H1 (cell line): ENCODE measurements around the gene TMEM14B. TPM values are rescaled to one million over a fixed set of nuclear protein-coding genes. Genes with fewer than 3 reads are reported as not detected.
A peak's percentile ranks its signal among the peaks of the same experiment; 100 is the strongest.

ENCODE experiments used
- CTCF ChIA-PET: fragments of 300-600 bp; sonication (Branson Sonifier 250); formaldehyde crosslinking; loops from one replicate; lab custom pipeline; 2021; ENCODE audit not compliant: partially characterized antibody; lab: Charles Lee
- POLR2A ChIA-PET: fragments of 300-600 bp; sonication (Branson Sonifier 250); formaldehyde crosslinking; loops from one replicate; lab custom pipeline; 2021; ENCODE audit warnings: inconsistent platforms; ENCODE audit not compliant: partially characterized antibody; lab: Charles Lee
- DNase-seq, 2 experiments: peaks; one replicate each; pipeline versions ENCODE4 v3.0.0 to v3.0.0-alpha.2; 2010 to 2022; ENCODE audit warnings: low spot score in 2 of 2, low read depth in 1 of 2, mixed read lengths in 1 of 2
- FAIRE-seq: peaks from 2 replicates; lab custom pipeline; 2011; peaks lifted over from hg19 to GRCh38; lab: Jason Lieb, UNC
- H2AFZ ChIP-seq: 2 replicates; pipeline ENCODE4 v1.8.1; 2012; ENCODE audit warnings: low read length, inconsistent platforms
- H2AK5ac ChIP-seq: 2 replicates; pipeline ENCODE4 v1.6.1; 2013; ENCODE audit warnings: low read depth, low read length
- H2BK120ac ChIP-seq: replicated peaks from 2 replicates; pipeline ENCODE3; 2013; ENCODE audit warnings: low read depth, low read length, inconsistent platforms
- H2BK12ac ChIP-seq: 2 replicates; pipeline ENCODE4 v1.6.1; 2013; ENCODE audit warnings: low read depth, low read length
- H2BK15ac ChIP-seq: 2 replicates; pipeline ENCODE4 v1.6.1; 2013; ENCODE audit warnings: low read length
- H2BK20ac ChIP-seq: 2 replicates; pipeline ENCODE4 v1.6.1; 2013; ENCODE audit warnings: low read length
- H2BK5ac ChIP-seq: 2 replicates; pipeline ENCODE4 v1.6.1; 2013; ENCODE audit warnings: low read depth, low read length
- H3K14ac ChIP-seq: 2 replicates; pipeline ENCODE4 v1.6.1; 2013; ENCODE audit warnings: inconsistent platforms; ENCODE audit not compliant: insufficient read length
- H3K18ac ChIP-seq: 2 replicates; pipeline ENCODE4 v1.6.1; 2013; ENCODE audit warnings: low read length; ENCODE audit errors: extremely low read depth
- H3K23ac ChIP-seq: 2 replicates; pipeline ENCODE4 v1.6.1; 2013; ENCODE audit warnings: inconsistent platforms; ENCODE audit not compliant: insufficient read length
- H3K23me2 ChIP-seq: 2 replicates; pipeline ENCODE4 v1.6.1; 2013; ENCODE audit warnings: low read depth, low read length
- H3K27ac ChIP-seq: 2 replicates; pipeline ENCODE4 v1.6.1; 2011; ENCODE audit warnings: low read depth, low read length, inconsistent platforms
- H3K27me3 ChIP-seq, 4 experiments: replicated peaks in 1 of 4; 1 replicate in 1 of 4; 2 replicates in 3 of 4; pipeline versions ENCODE4 v1.6.1 to v1.8.1; 2011 to 2013; ENCODE audit warnings: low read length in 3 of 4, mild to moderate bottlenecking in 3 of 4, inconsistent platforms in 2 of 4, mixed read lengths in 2 of 4, moderate library complexity in 1 of 4; ENCODE audit not compliant: control insufficient read depth in 3 of 4, insufficient read depth in 3 of 4; ENCODE audit errors: extremely low read depth in 1 of 4
- H3K36me3 ChIP-seq, 4 experiments: 2 replicates each; pipeline versions ENCODE4 v1.6.1 to v1.8.1; 2011 to 2013; ENCODE audit warnings: mild to moderate bottlenecking in 4 of 4, low read length in 3 of 4, moderate library complexity in 2 of 4, control low read depth in 1 of 4, inconsistent platforms in 1 of 4; ENCODE audit not compliant: insufficient read depth in 4 of 4, control insufficient read depth in 2 of 4
- H3K4ac ChIP-seq: replicated peaks from 2 replicates; pipeline ENCODE3; 2013; ENCODE audit warnings: low read length, low read depth, mixed read lengths, inconsistent platforms; ENCODE audit not compliant: insufficient read length
- H3K4me1 ChIP-seq, 4 experiments: replicated peaks in 1 of 4; 1 replicate in 1 of 4; 2 replicates in 3 of 4; pipeline versions ENCODE4 v1.6.1 to v1.8.1; 2011 to 2013; ENCODE audit warnings: low read length in 3 of 4, inconsistent platforms in 2 of 4, mixed read lengths in 1 of 4; ENCODE audit not compliant: insufficient read depth in 4 of 4, control insufficient read depth in 3 of 4
- H3K4me2 ChIP-seq, 2 experiments: 2 replicates each; pipeline versions ENCODE4 v1.6.1 to v1.8.1; 2011 to 2013; ENCODE audit warnings: low read depth in 2 of 2, low read length in 2 of 2, control low read depth in 1 of 2, inconsistent platforms in 1 of 2, mild to moderate bottlenecking in 1 of 2; ENCODE audit not compliant: insufficient read depth in 1 of 2
- H3K4me3 ChIP-seq, 4 experiments: fragments of 200-600, 300-600 bp in 1 of 4; sonication (generic), shearing (Covaris generic), sonication (Bioruptor Twin) in 1 of 4; 2 replicates each; pipeline versions ENCODE4 v1.5.1 to v1.8.1; 2011 to 2016; ENCODE audit warnings: low read length in 4 of 4, low read depth in 3 of 4, control low read depth in 2 of 4, inconsistent platforms in 2 of 4, mild to moderate bottlenecking in 2 of 4, mixed read lengths in 1 of 4, moderate library complexity in 1 of 4; ENCODE audit not compliant: insufficient read depth in 2 of 4; ENCODE audit errors: extremely low read depth in 1 of 4
- H3K56ac ChIP-seq: replicated peaks from 2 replicates; pipeline ENCODE3; 2013; ENCODE audit warnings: low read depth, mild to moderate bottlenecking, mixed read lengths, low read length, inconsistent platforms; ENCODE audit not compliant: insufficient read length
- H3K79me1 ChIP-seq: 2 replicates; pipeline ENCODE4 v1.6.1; 2013; ENCODE audit warnings: low read depth, low read length, control low read depth
- H3K79me2 ChIP-seq, 2 experiments: 2 replicates each; pipeline versions ENCODE4 v1.6.1 to v1.8.1; 2012 to 2013; ENCODE audit warnings: low read length in 2 of 2, mild to moderate bottlenecking in 2 of 2, inconsistent platforms in 1 of 2; ENCODE audit not compliant: insufficient read depth in 2 of 2, control insufficient read depth in 1 of 2
- H3K9ac ChIP-seq, 4 experiments: replicated peaks in 1 of 4; 1 replicate in 1 of 4; 2 replicates in 3 of 4; pipeline versions ENCODE4 v1.6.1 to v1.8.1; 2011 to 2013; ENCODE audit warnings: low read depth in 3 of 4, low read length in 3 of 4, control low read depth in 2 of 4, mild to moderate bottlenecking in 2 of 4, moderate library complexity in 2 of 4, inconsistent platforms in 1 of 4; ENCODE audit errors: extremely low read depth in 1 of 4
- H3K9me3 ChIP-seq, 2 experiments: 2 replicates each; pipeline versions ENCODE4 v1.6.1 to v1.8.1; 2012 to 2013; ENCODE audit warnings: mild to moderate bottlenecking in 2 of 2, moderate library complexity in 2 of 2, control low read depth in 1 of 2, inconsistent platforms in 1 of 2, low read depth in 1 of 2, low read length in 1 of 2, mixed read lengths in 1 of 2; ENCODE audit not compliant: insufficient read depth in 2 of 2
- H4K20me1 ChIP-seq, 2 experiments: replicated peaks in 1 of 2; 2 replicates each; pipeline versions ENCODE3 to v1.8.1; 2011 to 2013; ENCODE audit warnings: inconsistent platforms in 2 of 2, low read length in 2 of 2, mild to moderate bottlenecking in 1 of 2; ENCODE audit not compliant: insufficient read depth in 2 of 2, control insufficient read depth in 1 of 2
- H4K5ac ChIP-seq: 2 replicates; pipeline ENCODE4 v1.6.1; 2013; ENCODE audit warnings: low read length, low read depth, mixed read lengths, inconsistent platforms; ENCODE audit not compliant: insufficient read length
- H4K8ac ChIP-seq: 2 replicates; pipeline ENCODE4 v1.8.0; 2013; ENCODE audit warnings: mild to moderate bottlenecking, moderate library complexity, low read length, inconsistent platforms; ENCODE audit not compliant: insufficient read depth; ENCODE audit errors: extremely low read depth
- H4K91ac ChIP-seq: replicated peaks from 2 replicates; pipeline ENCODE3; 2013; ENCODE audit warnings: low read length, mixed read lengths, inconsistent platforms; ENCODE audit not compliant: insufficient read length
- POLR2A ChIP-seq, 2 experiments: IDR thresholded peaks; 1 replicate in 1 of 2; 2 replicates in 1 of 2; pipeline ENCODE4 v1.6.1; 2011; ENCODE audit warnings: low read depth in 2 of 2, low read length in 2 of 2, mild to moderate bottlenecking in 2 of 2; ENCODE audit errors: control extremely low read depth in 1 of 2
- RAD21 ChIP-seq, 2 experiments: IDR thresholded peaks in 1 of 2; conservative IDR thresholded peaks in 1 of 2; 2 replicates each; pipeline ENCODE4 v1.6.1; 2011; ENCODE audit warnings: low read depth in 2 of 2, low read length in 2 of 2, improper control_type of control experiment in 1 of 2, inconsistent platforms in 1 of 2, mild to moderate bottlenecking in 1 of 2, moderate library complexity in 1 of 2
- TEAD4 ChIP-seq: IDR thresholded peaks from 2 replicates; pipeline ENCODE4 v1.6.1; 2012; ENCODE audit warnings: low read depth, low read length, inconsistent platforms, mixed read lengths
- WGBS, 2 experiments: shearing (Covaris generic) in 1 of 2; methylation state at CpG; one replicate each; pipeline versions ENCODE4 v1.1.6 to v1.1.7; 2013 to 2015; ENCODE audit warnings: low lambda C conversion rate in 2 of 2, mixed read lengths in 2 of 2, inconsistent platforms in 1 of 2, low coverage in 1 of 2, missing lambda C conversion rate in 1 of 2; ENCODE audit not compliant: insufficient replicate concordance in 2 of 2, insufficient coverage in 1 of 2, insufficient read length in 1 of 2; ENCODE audit errors: extremely low coverage in 1 of 2, missing lambda C conversion rate in 1 of 2; 5-methylcytosine and 5-hydroxymethylcytosine counted together
- polyA plus RNA-seq, 7 experiments: library from polyadenylated mRNA; depleted of rRNA in 3 of 7; stranded (reverse) in 5 of 7; unstranded in 2 of 7; fragments of >200 nt in 5 of 7; fragments of 200-250 nt in 2 of 7; gene quantifications; 1 replicate in 5 of 7; 2 replicates in 1 of 7; 4 replicates in 1 of 7; pipeline versions ENCODE4 v1.2.1 to v1.2.3, GENCODE V29; 2011 to 2013; ENCODE audit warnings: missing spikeins in 2 of 7, mixed read lengths in 2 of 7
- total RNA-seq: library from RNA; stranded (reverse); fragmentation: NEBNext Ultra II Directional; extraction: Animal tissue kit (Norgen Biotek cat#: 25700); gene quantifications from 2 replicates; pipeline ENCODE4 v1.2.1, GENCODE V29; 2021

Gene TMEM14B
- total and polyA plus RNA-seq, 2 of the 8 experiments (the other 6 are each of a cell fraction or from before 2014, with no cell fraction given): 84.6 to 109 TPM

- no peak overlapping the region for H3K18ac ChIP-seq
- no peak overlapping the region for H3K4ac ChIP-seq
- H3K27me3 ChIP-seq: no peaks in the 10 kb centered on the region
- WGBS, 2 experiments: 86% methylated on average over 3 of the region's 3 CpGs; no CpG with 5 or more reads in 1 of the 2 experiments
- no peak for TF ChIP-seq POLR2A (IDR thresholded peaks at IDR 0.05; ENCODE audit: control extremely low read depth in 1 of 2, low read depth in 2 of 2, low read length in 2 of 2)
- no peak for TF ChIP-seq RAD21 (IDR thresholded peaks at IDR 0.05 in 1 of 2, conservative IDR thresholded peaks at IDR 0.05 in 1 of 2; ENCODE audit: low read depth in 2 of 2, low read length in 2 of 2)
- 0 out of 2 replicates have a peak, but pooled peaks have one; percentile 5 for TF ChIP-seq TEAD4
- H4K5ac ChIP-seq: no peak overlapping the region
- no peaks in the 10 kb centered on the region for H3K23me2 ChIP-seq
- no peak overlapping the region for H2AFZ ChIP-seq
- no peak overlapping the region for H3K14ac ChIP-seq
- H3K23ac ChIP-seq: no peak overlapping the region
- H3K79me1 ChIP-seq: no peaks in the 10 kb centered on the region
- no peaks in the 10 kb centered on the region for H3K9me3 ChIP-seq
- no peak overlapping the region for H2BK12ac ChIP-seq
- H2BK20ac ChIP-seq: no peak overlapping the region
- no peak overlapping the region for H2BK15ac ChIP-seq
- H4K91ac ChIP-seq: no peak overlapping the region
- POLR2A ChIA-PET: no interaction called here
- no peak overlapping the region for H3K4me2 ChIP-seq
- H2BK5ac ChIP-seq: no peak overlapping the region
- no peak for DNase-seq
- no peak overlapping the region for H3K56ac ChIP-seq
- no peaks in the 10 kb centered on the region for H3K79me2 ChIP-seq
- FAIRE-seq: no peak
- peaks cover 0 to 2% of the 10 kb centered on the region in 2 experiments for H4K20me1 ChIP-seq
- H2AK5ac ChIP-seq: no peak overlapping the region
- CTCF ChIA-PET: interaction anchor here (0.6 to 4.1 kb wide), 5 partner anchors 8 to 316 kb away, joined by 3 to 14 read pairs (median 9); no protein-coding TSS in a partner anchor
- H3K36me3 ChIP-seq: 0 out of 8 replicates have a peak, but pooled peaks cover 0 to 3% (median 0%) of the 10 kb centered on the region in 4 experiments
- no peak overlapping the region for H4K8ac ChIP-seq
- H3K9ac ChIP-seq: no peak overlapping the region
- H3K4me1 ChIP-seq: no peaks in the 10 kb centered on the region
- H2BK120ac ChIP-seq: no peak overlapping the region
- no peak overlapping the region for H3K4me3 ChIP-seq
- no peak overlapping the region for H3K27ac ChIP-seq
Measured at GRCh38 chr6:10794239-10794638, 46.6 kb downstream of the TMEM14B start.
